Endothelial cell of umbilical vein (primary cell): ENCODE results near the gene UBXN1. TPM values are rescaled to one million over a fixed set of nuclear protein-coding genes. Genes with fewer than 3 reads are reported as not detected.

Experiments
- BruUV-seq: library from RNA; stranded (reverse); fragments of 400-500 nt; replicated peaks from 2 replicates; lab custom pipeline; 2021; lab: Mats Ljungman, UMichigan
- CTCF ChIA-PET: fragments of 300-600, 350-600 bp; sonication (Branson Sonifier 250); formaldehyde crosslinking; loops from one replicate; lab custom pipeline; 2021; ENCODE audit warnings: antibody characterized with exemption, inconsistent platforms; lab: Charles Lee
- POLR2A ChIA-PET: fragments of 300-600, 350-600 bp; sonication (Branson Sonifier 250); formaldehyde crosslinking; loops from one replicate; lab custom pipeline; 2021; ENCODE audit warnings: antibody characterized with exemption, inconsistent platforms; lab: Charles Lee
- DNase-seq: peaks from one replicate; pipeline ENCODE4 v3.0.0-alpha.2; 2011; ENCODE audit warnings: low read depth, low spot score
- FAIRE-seq: peaks from 2 replicates; lab custom pipeline; 2011; peaks lifted over from hg19 to GRCh38; lab: Jason Lieb, UNC
- H2AFZ ChIP-seq: 2 replicates; pipeline ENCODE4 v1.6.0; 2012; ENCODE audit warnings: low read depth, low read length, control low read depth, inconsistent platforms
- H3K27ac ChIP-seq: 2 replicates; pipeline ENCODE4 v1.5.1; 2011; ENCODE audit warnings: low read depth, mild to moderate bottlenecking, control low read depth, low read length, moderate library complexity; ENCODE audit not compliant: insufficient read depth
- H3K27me3 ChIP-seq, 2 experiments: 2 replicates each; pipeline versions ENCODE4 v1.6.0 to v1.6.1; 2011; ENCODE audit warnings: low read length in 2 of 2, mixed read lengths in 1 of 2; ENCODE audit not compliant: control insufficient read depth in 2 of 2, insufficient read depth in 2 of 2
- H3K36me3 ChIP-seq, 2 experiments: 2 replicates in 1 of 2; 3 replicates in 1 of 2; pipeline ENCODE4 v1.5.1; 2011; ENCODE audit warnings: low read length in 2 of 2, mild to moderate bottlenecking in 1 of 2, moderate library complexity in 1 of 2; ENCODE audit not compliant: control insufficient read depth in 2 of 2, insufficient read depth in 2 of 2; ENCODE audit errors: extremely low read depth in 1 of 2
- H3K4me1 ChIP-seq: 3 replicates; pipeline ENCODE4 v1.5.1; 2011; ENCODE audit warnings: mild to moderate bottlenecking, low read length; ENCODE audit not compliant: control insufficient read depth, insufficient read depth; ENCODE audit errors: extremely low read depth
- H3K4me2 ChIP-seq: 2 replicates; pipeline ENCODE4 v1.6.1; 2011; ENCODE audit warnings: low read length, control low read depth, mixed read lengths; ENCODE audit not compliant: insufficient read depth
- H3K4me3 ChIP-seq, 3 experiments: fragments of 200-600 bp in 1 of 3; sonication (generic), shearing (Covaris generic) in 1 of 3; replicated peaks in 1 of 3; 2 replicates each; pipeline ENCODE4 v1.5.1; 2011 to 2016; ENCODE audit warnings: control low read depth in 3 of 3, low read length in 3 of 3, mild to moderate bottlenecking in 2 of 3, inconsistent platforms in 1 of 3, low read depth in 1 of 3, moderate library complexity in 1 of 3; ENCODE audit not compliant: insufficient read depth in 1 of 3
- H3K79me2 ChIP-seq: 2 replicates; pipeline ENCODE4 v1.6.0; 2012; ENCODE audit warnings: low read length, inconsistent platforms; ENCODE audit not compliant: control insufficient read depth, insufficient read depth
- H3K9ac ChIP-seq: replicated peaks from 2 replicates; pipeline ENCODE3; 2011; ENCODE audit warnings: low read length, control low read depth; ENCODE audit not compliant: insufficient read depth; ENCODE audit errors: extremely low read depth
- H3K9me1 ChIP-seq: replicated peaks from 3 replicates; pipeline ENCODE4 v1.6.0; 2011; ENCODE audit warnings: mild to moderate bottlenecking, low read length; ENCODE audit not compliant: control insufficient read depth, insufficient read depth; ENCODE audit errors: extremely low read depth
- H3K9me3 ChIP-seq: replicated peaks from 2 replicates; pipeline ENCODE4 v1.5.1; 2012; ENCODE audit warnings: low read length, inconsistent platforms; ENCODE audit not compliant: control insufficient read depth, insufficient read depth
- H4K20me1 ChIP-seq: replicated peaks from 2 replicates; pipeline ENCODE3; 2011; ENCODE audit warnings: mild to moderate bottlenecking, low read length; ENCODE audit not compliant: control insufficient read depth, insufficient read depth; ENCODE audit errors: extremely low read depth
- EZH2 ChIP-seq: IDR thresholded peaks from 2 replicates; pipeline ENCODE4 v1.6.1; 2012; ENCODE audit warnings: borderline replicate concordance, low read depth, mild to moderate bottlenecking, moderate library complexity, low read length, inconsistent platforms; ENCODE audit not compliant: severe bottlenecking
- GATA2 ChIP-seq: IDR thresholded peaks from 2 replicates; pipeline ENCODE4 v1.7.0; 2011; ENCODE audit warnings: low read depth, mild to moderate bottlenecking, moderate library complexity, mixed read lengths, low read length; ENCODE audit not compliant: insufficient read length, insufficient read depth
- dilution Hi-C: fragments of 300-500 bp; cut with MboI; formaldehyde crosslinking; loops from one replicate; pipeline ENCODE4 v1.15.0; 2019; ENCODE audit warnings: low sequenced_read_pairs; ENCODE audit not compliant: extremely low pct_ligation_motif_present
- intact Hi-C: fragments of 100-400 bp; cut with micrococcal nuclease; formaldehyde crosslinking; loops from one replicate; pipeline ENCODE4 v1.10.0; 2022
- polyA plus RNA-seq, 4 experiments: library from polyadenylated mRNA; depleted of rRNA in 3 of 4; stranded (reverse) in 3 of 4; unstranded in 1 of 4; fragments of >200 nt; gene quantifications; 2 replicates each; pipeline versions ENCODE4 v1.2.1 to v1.2.3, GENCODE V29; 2011 to 2012; ENCODE audit warnings: missing spikeins in 1 of 4
- total RNA-seq: library from RNA; stranded (reverse); gene quantifications from 2 replicates; pipeline ENCODE4 v1.2.3, GENCODE V29; 2021
- TF ChIP-seq, protein P1 (sequence below), 2 donors: IDR thresholded peaks; 1 replicate in 1 of 2; 2 replicates in 1 of 2; pipeline ENCODE4 v1.5.1; 2011; ENCODE audit warnings: low read length in 2 of 2, mild to moderate bottlenecking in 2 of 2, moderate library complexity in 2 of 2, control low read depth in 1 of 2, inconsistent platforms in 1 of 2, low read depth in 1 of 2; ENCODE audit not compliant: insufficient read depth in 1 of 2; ENCODE audit errors: extremely low read depth in 1 of 2
- TF ChIP-seq, protein P2 (sequence below): IDR thresholded peaks from 2 replicates; pipeline ENCODE4 v1.6.1; 2011; ENCODE audit not compliant: insufficient read depth, insufficient read length

UBXN1 gene
- total and polyA plus RNA-seq, 2 donors (not counting 3 experiments of a cell fraction or from before 2014, with no cell fraction given), result 113 to 114 TPM

DNA sequence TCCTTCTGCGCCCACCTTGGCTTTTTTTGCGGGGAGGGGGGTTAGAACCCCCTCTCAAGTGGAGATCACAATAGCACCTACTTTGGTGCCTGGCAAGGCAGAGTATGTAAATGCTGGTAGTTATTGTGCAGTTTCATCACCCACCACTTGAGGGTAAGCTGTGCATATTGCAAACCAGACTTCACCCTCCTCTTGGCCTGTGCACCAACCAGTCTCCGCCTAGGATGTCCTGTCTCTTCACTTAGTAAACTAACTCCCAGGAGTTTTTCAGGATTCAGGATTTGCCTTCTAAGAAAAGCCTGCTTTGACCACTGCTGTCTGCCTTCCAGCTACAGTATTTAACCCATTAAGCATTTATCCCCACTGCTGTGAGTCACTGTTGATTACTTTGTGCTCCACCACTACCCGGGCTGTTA is 2.0 kb upstream of the UBXN1 start:
- Histone ChIP-seq H3K4me3 (no peak overlapping the region), H3K27me3 (no peaks in the 10 kb centered on the region), H3K9ac (no peak overlapping the region), H3K9me3 (no peaks in the 10 kb centered on the region), H4K20me1 (no peaks in the 10 kb centered on the region), H3K79me2 (peaks cover 16% of the 10 kb centered on the region), H3K4me1 (peaks cover 11% of the 10 kb centered on the region), H3K4me2 (no peak overlapping the region), H3K36me3 (peaks cover 0 to 17% of the 10 kb centered on the region in 2 experiments), H3K9me1 (no peaks in the 10 kb centered on the region), H2AFZ (peak overlapping the region; percentile 7), H3K27ac (no peak overlapping the region)
- no TSS peak for BruUV-seq
- POLR2A ChIA-PET, result interaction anchor here (0.6 to 3.2 kb wide), 9 partner anchors 9 to 712 kb away, joined by 3 to 33 read pairs (median 3); partner anchors contain the start of genes C11orf98, CSKMT, EEF1G and GANAB
- dilution Hi-C loops (no loop called here), intact Hi-C loops (loop anchor here (2.0 kb wide), 1 partner anchor 14 kb away; no protein-coding TSS in a partner anchor)
- CTCF ChIA-PET, result interaction anchor here (0.6 to 3.9 kb wide), 25 partner anchors 10 to 286 kb away, joined by 3 to 118 read pairs (median 6); partner anchors contain the start of genes C11orf98, CSKMT, INTS5 and LBHD1
- TF ChIP-seq EZH2, result no peak
- no peak for TF ChIP-seq GATA2
- TF ChIP-seq, protein P1, sequence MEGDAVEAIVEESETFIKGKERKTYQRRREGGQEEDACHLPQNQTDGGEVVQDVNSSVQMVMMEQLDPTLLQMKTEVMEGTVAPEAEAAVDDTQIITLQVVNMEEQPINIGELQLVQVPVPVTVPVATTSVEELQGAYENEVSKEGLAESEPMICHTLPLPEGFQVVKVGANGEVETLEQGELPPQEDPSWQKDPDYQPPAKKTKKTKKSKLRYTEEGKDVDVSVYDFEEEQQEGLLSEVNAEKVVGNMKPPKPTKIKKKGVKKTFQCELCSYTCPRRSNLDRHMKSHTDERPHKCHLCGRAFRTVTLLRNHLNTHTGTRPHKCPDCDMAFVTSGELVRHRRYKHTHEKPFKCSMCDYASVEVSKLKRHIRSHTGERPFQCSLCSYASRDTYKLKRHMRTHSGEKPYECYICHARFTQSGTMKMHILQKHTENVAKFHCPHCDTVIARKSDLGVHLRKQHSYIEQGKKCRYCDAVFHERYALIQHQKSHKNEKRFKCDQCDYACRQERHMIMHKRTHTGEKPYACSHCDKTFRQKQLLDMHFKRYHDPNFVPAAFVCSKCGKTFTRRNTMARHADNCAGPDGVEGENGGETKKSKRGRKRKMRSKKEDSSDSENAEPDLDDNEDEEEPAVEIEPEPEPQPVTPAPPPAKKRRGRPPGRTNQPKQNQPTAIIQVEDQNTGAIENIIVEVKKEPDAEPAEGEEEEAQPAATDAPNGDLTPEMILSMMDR (IDR thresholded peaks at IDR 0.05; ENCODE audit: extremely low read depth in 1 of 2, insufficient read depth in 1 of 2, low read depth in 1 of 2, low read length in 2 of 2), result peak; percentile 52 to 63
- TF ChIP-seq, protein P2, sequence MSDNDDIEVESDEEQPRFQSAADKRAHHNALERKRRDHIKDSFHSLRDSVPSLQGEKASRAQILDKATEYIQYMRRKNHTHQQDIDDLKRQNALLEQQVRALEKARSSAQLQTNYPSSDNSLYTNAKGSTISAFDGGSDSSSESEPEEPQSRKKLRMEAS, result no peak
- peak; percentile 79 for DNase-seq
- FAIRE-seq, result peak; percentile 94
